ENCODE measurements around the gene CLDN3.

- TF ChIP-seq POLR2A (IDR thresholded peaks at IDR 0.05) (no peak), CTCF (IDR thresholded peaks at IDR 0.05) (no peak)
These were observed 8.8 kb upstream of the CLDN3 start for GRCh38 chr7:73778801-73779389.
